ENCODE measurements around the gene B9D2.
"Not testable (repeated sequence)": the region's sequence is repeated elsewhere in the genome, so short reads cannot be mapped to it uniquely, and the experiment has no call there.

B9D2 gene

GRCh38 chr19:41357746-41358145, 6.2 kb downstream of the B9D2 start:
- intact Hi-C loops (cut with DNase I): no loop called here

GRCh38 chr19:41356984-41357739, 6.8 kb downstream of the B9D2 start:
- intact Hi-C loops (cut with DNase I): no loop called here
- DNase-seq: no peak

More at GRCh38 chr19:41357746-41358145, 6.2 kb downstream of the B9D2 start:
- no peak for DNase-seq

GRCh38 chr19:41355802-41356201, 8.1 kb downstream of the B9D2 start:
- DNase-seq: no peak
- intact Hi-C loops (cut with DNase I): no loop called here

GRCh38 chr19:41355035-41355434, 8.9 kb downstream of the B9D2 start:
- intact Hi-C loops (cut with DNase I): no loop called here
- DNase-seq: no peak

- intact Hi-C loops (cut with DNase I): no loop called here
- DNase-seq: no peak
Measured at GRCh38 chr19:41354343-41354953, 9.5 kb downstream of the B9D2 start.

- intact Hi-C loops (cut with DNase I): no loop called here
- DNase-seq: peak; percentile 26 to 94 (median 54)
Measured at GRCh38 chr19:41353466-41354342, 10.2 kb downstream of the B9D2 start, which contains the start of gene TGFB1. Gene TGFB1, minus strand, starts transcription at chr19:41353922. Its CDS starts 878 bp downstream, at chr19:41353044.

GRCh38 chr19:41352609-41353465, 11.1 kb downstream of the B9D2 start:
- intact Hi-C loops (cut with DNase I): no loop called here
- peak in 3 of 10 donors; percentile 36 to 89 (median 74) for DNase-seq

- intact Hi-C loops (cut with DNase I): no loop called here
- no peak for DNase-seq
Measured at GRCh38 chr19:41352279-41352608, 11.7 kb downstream of the B9D2 start.

GRCh38 chr19:41351339-41352245, 12.4 kb downstream of the B9D2 start:
- peak in 4 of 10 donors; percentile 46 to 90 (median 62) for DNase-seq
- intact Hi-C loops (cut with DNase I): no loop called here

GRCh38 chr19:41350735-41351338, 13.1 kb downstream of the B9D2 start:
- intact Hi-C loops (cut with DNase I): no loop called here
- DNase-seq: no peak

GRCh38 chr19:41346916-41347315, 17.0 kb downstream of the B9D2 start:
- intact Hi-C loops (cut with DNase I); DNase-seq: not testable (repeated sequence)

GRCh38 chr19:41344162-41344561, 19.8 kb downstream of the B9D2 start:
- intact Hi-C loops (cut with DNase I): no loop called here
- DNase-seq: no peak

- intact Hi-C loops (cut with DNase I): no loop called here
- DNase-seq: peak in 1 of 10 donors; percentile 49
Measured at GRCh38 chr19:41341669-41342490, 22.1 kb downstream of the B9D2 start.

- DNase-seq: no peak
- intact Hi-C loops (cut with DNase I): no loop called here
Measured at GRCh38 chr19:41339936-41340335, 24.0 kb downstream of the B9D2 start.

GRCh38 chr19:41335467-41335866, 28.5 kb downstream of the B9D2 start:
- DNase-seq: no peak
- intact Hi-C loops (cut with DNase I): no loop called here

GRCh38 chr19:41334793-41335192, 29.2 kb downstream of the B9D2 start:
- intact Hi-C loops (cut with DNase I): no loop called here
- DNase-seq: no peak

GRCh38 chr19:41332468-41332867, 31.5 kb downstream of the B9D2 start:
- intact Hi-C loops (cut with DNase I): no loop called here
- DNase-seq: no peak

- intact Hi-C loops (cut with DNase I): no loop called here
- DNase-seq: no peak
Measured at GRCh38 chr19:41332000-41332399, 31.9 kb downstream of the B9D2 start.

Data from posterior cingulate gyrus (tissue), 11 donors.